ENCODE measurements around the gene ABLIM3. TPM values are rescaled to one million over a fixed set of nuclear protein-coding genes. Genes with fewer than 3 reads are reported as not detected.

The ABLIM3 gene
- total and polyA plus RNA-seq, 2 of the 8 experiments (the other 6 are each of a cell fraction or from before 2014, with no cell fraction given), result 0.36 to 0.56 TPM

DNA sequence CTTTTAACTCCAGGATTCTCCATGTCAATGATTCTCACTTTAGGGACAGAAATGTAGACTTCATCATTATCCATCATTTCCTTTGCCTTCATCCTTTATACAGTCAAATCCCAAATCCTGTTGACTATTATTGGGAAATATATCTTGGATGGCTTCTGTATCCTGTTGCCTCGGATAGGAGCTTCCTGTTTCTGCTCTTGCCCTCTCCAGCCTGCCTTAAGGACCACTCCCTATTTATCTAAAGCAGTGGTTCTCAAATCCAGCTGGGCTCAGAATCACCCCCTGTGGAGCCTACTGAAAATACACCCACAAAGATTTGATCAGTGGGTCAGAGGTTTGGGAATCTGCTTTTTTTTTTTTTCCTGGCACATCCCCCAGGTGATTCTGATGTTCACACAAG, 138.8 kb downstream of the ABLIM3 start (continued):
- TF ChIP-seq RBBP5 (IDR thresholded peaks at IDR 0.05; ENCODE audit: borderline replicate concordance, low read depth, low read length) (no peak), JUN (IDR thresholded peaks at IDR 0.05; ENCODE audit: low read depth, low read length) (no peak), KDM1A (IDR thresholded peaks at IDR 0.05; ENCODE audit: borderline replicate concordance, low read length) (no peak), CHD1 (IDR thresholded peaks at IDR 0.05; ENCODE audit: low read depth, low read length) (no peak)
